SK-N-SH (cell line): ENCODE measurements around the gene SH3TC1.

ENCODE experiments used
- EP300 ChIP-seq, 2 experiments: IDR thresholded peaks; 2 replicates each; pipeline versions ENCODE4 v1.4.0 to v1.6.1; 2012; ENCODE audit warnings: borderline replicate concordance in 1 of 2, low read depth in 1 of 2, low read length in 1 of 2
- NFIC ChIP-seq: IDR thresholded peaks from 2 replicates; pipeline ENCODE4 v1.4.0; 2012; ENCODE audit warnings: borderline replicate concordance
- POLR2AphosphoS5 ChIP-seq: IDR thresholded peaks from 2 replicates; pipeline ENCODE4 v1.6.1; 2012; ENCODE audit warnings: low read depth, low read length
- SIN3A ChIP-seq: IDR thresholded peaks from 2 replicates; pipeline ENCODE4 v1.6.1; 2012; ENCODE audit warnings: low read depth, mild to moderate bottlenecking, low read length, moderate library complexity, borderline replicate concordance
- TAF1 ChIP-seq: IDR thresholded peaks from 2 replicates; pipeline ENCODE4 v1.6.1; 2012; ENCODE audit warnings: low read depth, mild to moderate bottlenecking, low read length, moderate library complexity, borderline replicate concordance
- TF ChIP-seq, protein P1 (sequence below): fragments of 200-600 bp; sonication (generic); IDR thresholded peaks from 2 replicates; pipeline ENCODE4 v1.6.1; 2017; ENCODE audit warnings: antibody characterized with exemption, mild to moderate bottlenecking, moderate library complexity
- TF ChIP-seq, protein P2 (sequence below): IDR thresholded peaks from 2 replicates; pipeline ENCODE4 v1.6.1; 2012; ENCODE audit warnings: mild to moderate bottlenecking, low read depth, low read length, moderate library complexity

DNA sequence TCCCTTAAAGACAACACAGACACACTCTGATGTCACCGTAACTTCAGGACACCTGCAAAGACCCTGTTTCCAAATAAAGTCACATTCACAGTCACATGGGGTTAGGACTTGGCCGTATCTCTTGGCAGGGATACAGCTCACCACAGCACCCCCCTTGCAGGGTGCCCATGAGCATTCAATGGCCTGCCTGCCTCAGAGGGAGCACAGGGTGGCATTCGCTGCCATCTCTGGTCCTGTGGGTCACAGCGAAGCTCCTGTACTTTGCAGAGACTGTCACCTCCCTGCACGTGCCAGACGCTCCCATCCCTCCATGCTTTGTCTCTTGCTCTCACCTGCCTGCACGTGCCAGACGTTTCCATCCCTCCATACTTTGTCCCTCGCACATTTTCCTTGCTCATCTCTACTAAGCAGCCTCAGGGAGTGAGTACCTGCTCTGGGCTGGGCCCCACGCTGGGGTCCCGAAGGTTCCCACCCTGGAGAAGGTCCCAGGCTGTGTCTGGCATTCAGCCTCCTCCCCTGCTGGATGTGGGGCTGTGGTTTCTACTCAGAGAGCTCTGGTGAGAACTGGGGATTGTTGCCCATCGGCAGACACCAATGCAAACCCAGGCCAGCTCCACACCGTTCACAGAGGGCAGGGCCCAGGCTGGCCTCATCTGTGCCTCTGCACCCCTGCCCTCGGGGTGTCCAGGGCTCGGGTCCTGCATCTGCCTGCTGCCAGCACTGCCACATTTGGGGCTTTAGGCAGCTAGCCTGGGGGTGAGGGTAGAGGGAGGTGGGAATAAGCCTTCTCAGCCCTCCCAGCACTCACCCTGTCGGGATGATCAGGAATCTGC is 86.3 kb downstream of the SH3TC1 start:
- TF ChIP-seq, protein P1, sequence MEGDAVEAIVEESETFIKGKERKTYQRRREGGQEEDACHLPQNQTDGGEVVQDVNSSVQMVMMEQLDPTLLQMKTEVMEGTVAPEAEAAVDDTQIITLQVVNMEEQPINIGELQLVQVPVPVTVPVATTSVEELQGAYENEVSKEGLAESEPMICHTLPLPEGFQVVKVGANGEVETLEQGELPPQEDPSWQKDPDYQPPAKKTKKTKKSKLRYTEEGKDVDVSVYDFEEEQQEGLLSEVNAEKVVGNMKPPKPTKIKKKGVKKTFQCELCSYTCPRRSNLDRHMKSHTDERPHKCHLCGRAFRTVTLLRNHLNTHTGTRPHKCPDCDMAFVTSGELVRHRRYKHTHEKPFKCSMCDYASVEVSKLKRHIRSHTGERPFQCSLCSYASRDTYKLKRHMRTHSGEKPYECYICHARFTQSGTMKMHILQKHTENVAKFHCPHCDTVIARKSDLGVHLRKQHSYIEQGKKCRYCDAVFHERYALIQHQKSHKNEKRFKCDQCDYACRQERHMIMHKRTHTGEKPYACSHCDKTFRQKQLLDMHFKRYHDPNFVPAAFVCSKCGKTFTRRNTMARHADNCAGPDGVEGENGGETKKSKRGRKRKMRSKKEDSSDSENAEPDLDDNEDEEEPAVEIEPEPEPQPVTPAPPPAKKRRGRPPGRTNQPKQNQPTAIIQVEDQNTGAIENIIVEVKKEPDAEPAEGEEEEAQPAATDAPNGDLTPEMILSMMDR: no peak
- TF ChIP-seq SIN3A: no peak
- TF ChIP-seq, protein P2, sequence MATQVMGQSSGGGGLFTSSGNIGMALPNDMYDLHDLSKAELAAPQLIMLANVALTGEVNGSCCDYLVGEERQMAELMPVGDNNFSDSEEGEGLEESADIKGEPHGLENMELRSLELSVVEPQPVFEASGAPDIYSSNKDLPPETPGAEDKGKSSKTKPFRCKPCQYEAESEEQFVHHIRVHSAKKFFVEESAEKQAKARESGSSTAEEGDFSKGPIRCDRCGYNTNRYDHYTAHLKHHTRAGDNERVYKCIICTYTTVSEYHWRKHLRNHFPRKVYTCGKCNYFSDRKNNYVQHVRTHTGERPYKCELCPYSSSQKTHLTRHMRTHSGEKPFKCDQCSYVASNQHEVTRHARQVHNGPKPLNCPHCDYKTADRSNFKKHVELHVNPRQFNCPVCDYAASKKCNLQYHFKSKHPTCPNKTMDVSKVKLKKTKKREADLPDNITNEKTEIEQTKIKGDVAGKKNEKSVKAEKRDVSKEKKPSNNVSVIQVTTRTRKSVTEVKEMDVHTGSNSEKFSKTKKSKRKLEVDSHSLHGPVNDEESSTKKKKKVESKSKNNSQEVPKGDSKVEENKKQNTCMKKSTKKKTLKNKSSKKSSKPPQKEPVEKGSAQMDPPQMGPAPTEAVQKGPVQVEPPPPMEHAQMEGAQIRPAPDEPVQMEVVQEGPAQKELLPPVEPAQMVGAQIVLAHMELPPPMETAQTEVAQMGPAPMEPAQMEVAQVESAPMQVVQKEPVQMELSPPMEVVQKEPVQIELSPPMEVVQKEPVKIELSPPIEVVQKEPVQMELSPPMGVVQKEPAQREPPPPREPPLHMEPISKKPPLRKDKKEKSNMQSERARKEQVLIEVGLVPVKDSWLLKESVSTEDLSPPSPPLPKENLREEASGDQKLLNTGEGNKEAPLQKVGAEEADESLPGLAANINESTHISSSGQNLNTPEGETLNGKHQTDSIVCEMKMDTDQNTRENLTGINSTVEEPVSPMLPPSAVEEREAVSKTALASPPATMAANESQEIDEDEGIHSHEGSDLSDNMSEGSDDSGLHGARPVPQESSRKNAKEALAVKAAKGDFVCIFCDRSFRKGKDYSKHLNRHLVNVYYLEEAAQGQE: no peak
- TF ChIP-seq TAF1: no peak
- TF ChIP-seq POLR2AphosphoS5: no peak
- TF ChIP-seq NFIC: no peak
- TF ChIP-seq EP300 (IDR thresholded peaks at IDR 0.05; ENCODE audit: borderline replicate concordance in 1 of 2, low read depth in 1 of 2, low read length in 1 of 2): no peak
